DMS114 treated with DMSO at 0.1 percent for 48 hours (cell line): ENCODE data around the gene RAET1G.
A peak's percentile ranks its signal among the peaks of the same experiment; 100 is the strongest.
"Not testable (repeated sequence)": the region's sequence is repeated elsewhere in the genome, so short reads cannot be mapped to it uniquely, and the experiment has no call there.

Experiments used
- DNase-seq: peaks from one replicate; lab custom pipeline; 2025; ENCODE audit not compliant: unreplicated experiment; lab: John Stamatoyannopoulos, UW

The RAET1G gene

GRCh38 chr6:149922642-149923326 is at the start of gene RAET1G:
RAET1G (minus strand) TSS chr6:149923121; CDS start chr6:149923010, 111 bp downstream.
- peak; percentile 74 for DNase-seq

GRCh38 chr6:149969635-149970034 is 46.7 kb upstream of the RAET1G start:
- no peak for DNase-seq

GRCh38 chr6:149968909-149969308 is 46.0 kb upstream of the RAET1G start:
- not testable (repeated sequence) for DNase-seq

- not testable (repeated sequence) for DNase-seq
These were observed 45.1 kb upstream of the RAET1G start for GRCh38 chr6:149967999-149968398.

GRCh38 chr6:149967591-149967990 is 44.7 kb upstream of the RAET1G start:
- DNase-seq = no peak

- not testable (repeated sequence) for DNase-seq
These were observed 43.4 kb upstream of the RAET1G start for GRCh38 chr6:149966319-149966718.

- DNase-seq = no peak
These were observed 42.5 kb upstream of the RAET1G start for GRCh38 chr6:149965194-149966020.

GRCh38 chr6:149964308-149965193 is 41.6 kb upstream of the RAET1G start:
- no peak for DNase-seq

GRCh38 chr6:149963462-149964307 is 40.8 kb upstream of the RAET1G start, which contains the start of gene ULBP1:
ULBP1 (plus strand) TSS chr6:149963943; CDS start chr6:149964050, 107 bp downstream.
- DNase-seq = peak; percentile 51

GRCh38 chr6:149963212-149963461 is 40.2 kb upstream of the RAET1G start:
- DNase-seq = peak; percentile 35

- DNase-seq = no peak
These were observed 39.7 kb upstream of the RAET1G start for GRCh38 chr6:149962461-149963211.

GRCh38 chr6:149961728-149962425 is 39.0 kb upstream of the RAET1G start:
- no peak for DNase-seq

GRCh38 chr6:149960488-149960887 is 37.6 kb upstream of the RAET1G start:
- no peak for DNase-seq

- not testable (repeated sequence) for DNase-seq
These were observed 36.9 kb upstream of the RAET1G start for GRCh38 chr6:149959806-149960205.

GRCh38 chr6:149958124-149958523 is 35.2 kb upstream of the RAET1G start:
- not testable (repeated sequence) for DNase-seq

GRCh38 chr6:149955654-149956317 is 32.9 kb upstream of the RAET1G start:
- not testable (repeated sequence) for DNase-seq

- DNase-seq = not testable (repeated sequence)
These were observed 32.2 kb upstream of the RAET1G start for GRCh38 chr6:149954984-149955653.
